SK-N-SH (cell line): ENCODE measurements around the gene PTPRD. TPM values are rescaled to one million over a fixed set of nuclear protein-coding genes. Genes with fewer than 3 reads are reported as not detected.
A peak's percentile ranks its signal among the peaks of the same experiment; 100 is the strongest.

Source experiments
- CTCF ChIA-PET: fragments of 300-600, 350-600 bp; formaldehyde crosslinking; extraction: SDS; loops from one replicate; lab custom pipeline; 2021; lab: Yijun Ruan, JAX
- POLR2A ChIA-PET: fragments of 350-600 bp; sonication (Branson Sonifier 250); formaldehyde crosslinking; extraction: SDS; loops from one replicate; lab custom pipeline; 2020; ENCODE audit warnings: antibody characterized with exemption, inconsistent platforms; lab: Yijun Ruan, JAX
- DNase-seq: peaks from one replicate; pipeline ENCODE4 v3.0.0; 2012
- H2AFZ ChIP-seq: fragments of 200-600 bp; sonication (generic); 2 replicates; pipeline ENCODE4 v1.8.1; 2016; ENCODE audit warnings: antibody characterized with exemption, mild to moderate bottlenecking, low read depth
- H3F3A ChIP-seq: fragments of 200-600 bp; sonication (generic); replicated peaks from 2 replicates; pipeline ENCODE3; 2016; ENCODE audit warnings: antibody characterized with exemption, mild to moderate bottlenecking; ENCODE audit not compliant: insufficient read depth
- H3K27ac ChIP-seq, 2 experiments: fragments of 200-500 bp in 1 of 2; fragments of 200-600 bp in 1 of 2; sonication (Bioruptor generic) in 1 of 2; sonication (generic), shearing (Covaris generic) in 1 of 2; 2 replicates each; pipeline versions ENCODE4 v1.5.1 to v1.6.1; 2014 to 2016; ENCODE audit warnings: low read depth in 2 of 2, inconsistent platforms in 1 of 2, low read length in 1 of 2, mild to moderate bottlenecking in 1 of 2, mixed read lengths in 1 of 2
- H3K27me3 ChIP-seq: fragments of 200-600 bp; sonication (generic), shearing (Covaris generic); 2 replicates; pipeline ENCODE4 v1.6.1; 2016; ENCODE audit warnings: mixed run types; ENCODE audit not compliant: insufficient read depth
- H3K36me3 ChIP-seq, 2 experiments: fragments of 200-500 bp in 1 of 2; fragments of 200-600 bp in 1 of 2; sonication (Bioruptor generic) in 1 of 2; sonication (generic) in 1 of 2; replicated peaks in 1 of 2; 2 replicates each; pipeline versions ENCODE3 to v1.5.1; 2014 to 2016; ENCODE audit warnings: low read length in 1 of 2, mild to moderate bottlenecking in 1 of 2; ENCODE audit not compliant: insufficient read depth in 2 of 2, control insufficient read depth in 1 of 2
- H3K4me1 ChIP-seq, 2 experiments: fragments of 200-500 bp in 1 of 2; fragments of 200-600 bp in 1 of 2; sonication (Bioruptor generic) in 1 of 2; sonication (generic), shearing (Covaris generic) in 1 of 2; 2 replicates each; pipeline versions ENCODE4 v1.5.1 to v1.6.1; 2014 to 2016; ENCODE audit warnings: low read depth in 1 of 2, low read length in 1 of 2, mixed run types in 1 of 2; ENCODE audit not compliant: insufficient read depth in 2 of 2, control insufficient read depth in 1 of 2
- H3K4me2 ChIP-seq: fragments of 200-600 bp; sonication (generic), shearing (Covaris generic); 2 replicates; pipeline ENCODE4 v1.6.1; 2017; ENCODE audit warnings: mixed run types
- H3K4me3 ChIP-seq, 2 experiments: fragments of 200-500 bp in 1 of 2; fragments of 200-600 bp in 1 of 2; sonication (Bioruptor generic) in 1 of 2; sonication (generic), shearing (Covaris generic) in 1 of 2; 2 replicates each; pipeline versions ENCODE4 v1.5.1 to v1.8.1; 2014 to 2016; ENCODE audit warnings: low read depth in 2 of 2, inconsistent platforms in 1 of 2, low read length in 1 of 2, mild to moderate bottlenecking in 1 of 2, mixed read lengths in 1 of 2, moderate library complexity in 1 of 2
- H3K79me2 ChIP-seq: fragments of 200-600 bp; sonication (generic); 2 replicates; pipeline ENCODE4 v1.8.1; 2017; ENCODE audit warnings: mild to moderate bottlenecking; ENCODE audit not compliant: insufficient read depth
- H3K9ac ChIP-seq: fragments of 200-600 bp; sonication (generic); 2 replicates; pipeline ENCODE4 v1.6.1; 2017; ENCODE audit warnings: mixed run types
- H3K9me2 ChIP-seq: fragments of 200-600 bp; sonication (generic); 2 replicates; pipeline ENCODE4 v1.6.1; 2017; ENCODE audit warnings: mixed run types
- H3K9me3 ChIP-seq: fragments of 200-600 bp; sonication (generic); 2 replicates; pipeline ENCODE4 v1.6.1; 2017; ENCODE audit warnings: mixed run types, mild to moderate bottlenecking, moderate library complexity
- H4K20me1 ChIP-seq: fragments of 200-600 bp; sonication (generic); 2 replicates; pipeline ENCODE4 v1.6.1; 2017; ENCODE audit warnings: mild to moderate bottlenecking, mixed run types; ENCODE audit not compliant: insufficient read depth
- FOXJ3 ChIP-seq: sonication (generic); formaldehyde crosslinking; IDR thresholded peaks from 2 replicates; pipeline ENCODE4 v1.5.1; 2020; ENCODE audit warnings: mild to moderate bottlenecking, missing genetic modification reagents
- FOXM1 ChIP-seq: IDR thresholded peaks from 2 replicates; pipeline ENCODE4 v1.4.0; 2012; ENCODE audit warnings: low read depth, mild to moderate bottlenecking
- JUND ChIP-seq: IDR thresholded peaks from 2 replicates; pipeline ENCODE4 v1.4.0; 2012
- RAD21 ChIP-seq: IDR thresholded peaks from 2 replicates; pipeline ENCODE4 v1.6.1; 2012; ENCODE audit warnings: mild to moderate bottlenecking, low read length
- RXRA ChIP-seq: IDR thresholded peaks from 2 replicates; pipeline ENCODE4 v1.4.0; 2012; ENCODE audit warnings: low read depth, mild to moderate bottlenecking, borderline replicate concordance
- SMC3 ChIP-seq: IDR thresholded peaks from 2 replicates; pipeline ENCODE4 v1.6.1; 2012; ENCODE audit warnings: low read depth, low read length, improper control_type of control experiment
- YY1 ChIP-seq: IDR thresholded peaks from 2 replicates; pipeline ENCODE4 v1.4.0; 2012; ENCODE audit warnings: low read depth, mild to moderate bottlenecking
- WGBS: methylation state at CpG from one replicate; pipeline ENCODE4 v1.1.6; 2017; ENCODE audit warnings: low lambda C conversion rate; 5-methylcytosine and 5-hydroxymethylcytosine counted together
- polyA plus RNA-seq, 3 experiments: library from polyadenylated mRNA; depleted of rRNA; stranded (reverse); fragments of >200 nt; gene quantifications; 2 replicates each; pipeline ENCODE4 v1.2.3, GENCODE V29; 2012
- TF ChIP-seq, protein P1 (sequence below): fragments of 200-600 bp; sonication (generic); IDR thresholded peaks from 2 replicates; pipeline ENCODE4 v1.6.1; 2017; ENCODE audit warnings: antibody characterized with exemption, mild to moderate bottlenecking, moderate library complexity
- TF ChIP-seq, protein P2 (sequence below): IDR thresholded peaks from 2 replicates; pipeline ENCODE4 v1.4.0; 2012; ENCODE audit warnings: low read depth, borderline replicate concordance
- TF ChIP-seq, protein P3 (sequence below): fragments of 150-350 bp; IDR thresholded peaks from 2 replicates; pipeline ENCODE4 v1.6.1; 2016; ENCODE audit warnings: mild to moderate bottlenecking, low read depth, low read length
- TF ChIP-seq, protein P4 (sequence below): IDR thresholded peaks from 2 replicates; pipeline ENCODE4; 2012
- TF ChIP-seq, protein P5 (sequence below): IDR thresholded peaks from 2 replicates; pipeline ENCODE4 v1.6.1; 2012; ENCODE audit warnings: mild to moderate bottlenecking, low read depth, low read length, moderate library complexity
- TF ChIP-seq, protein P6 (sequence below): IDR thresholded peaks from 2 replicates; pipeline ENCODE4 v1.4.0; 2012; ENCODE audit warnings: low read depth, borderline replicate concordance

PTPRD gene
- polyA plus RNA-seq, 1 of the 3 experiments (the other 2 are of a cell fraction): 0.15 TPM

DNA sequence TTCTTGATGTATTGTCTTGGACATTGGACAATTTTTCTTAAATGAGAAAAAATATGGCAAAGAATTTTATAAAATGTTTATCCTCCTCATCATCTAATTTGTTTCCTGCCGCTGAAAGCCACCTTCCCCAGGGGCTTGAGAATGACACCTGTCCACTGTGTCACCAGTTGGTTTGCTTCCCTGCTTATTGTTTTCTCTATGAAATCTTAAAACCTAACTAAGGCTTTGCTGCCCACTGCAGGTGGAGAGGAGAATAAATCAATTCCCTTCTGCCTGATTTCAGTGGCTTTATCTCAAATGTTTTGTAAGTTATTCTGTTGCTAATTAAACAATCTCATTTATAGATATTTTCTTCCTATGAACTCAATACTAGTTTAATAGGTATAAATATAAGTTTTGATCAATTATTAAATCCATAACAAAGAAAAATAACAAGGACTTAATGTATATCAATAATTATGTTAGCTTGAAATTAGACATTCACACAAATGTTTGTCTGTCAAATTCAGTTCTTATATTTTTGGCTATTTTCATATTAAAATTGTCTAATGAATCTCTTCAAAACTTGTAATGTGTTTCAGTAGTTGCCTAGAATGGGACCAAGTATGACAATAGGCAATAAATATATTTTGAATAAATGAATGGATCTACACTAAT, 822.5 kb downstream of the PTPRD start:
- Histone ChIP-seq H3K4me1 (no peaks in the 10 kb centered on the region; a peak in 1 of 4 replicates), H2AFZ (no peak overlapping the region)
- CTCF ChIA-PET: interaction anchor here (0.7 to 6.2 kb wide), 31 partner anchors 9 to 514 kb away, joined by 3 to 161 read pairs (median 4); no protein-coding TSS in a partner anchor
- TF ChIP-seq SMC3 (peak; percentile 72), FOXJ3 (no peak), JUND (no peak), YY1 (no peak), RAD21 (peak; percentile 89)
- TF ChIP-seq, protein P1, sequence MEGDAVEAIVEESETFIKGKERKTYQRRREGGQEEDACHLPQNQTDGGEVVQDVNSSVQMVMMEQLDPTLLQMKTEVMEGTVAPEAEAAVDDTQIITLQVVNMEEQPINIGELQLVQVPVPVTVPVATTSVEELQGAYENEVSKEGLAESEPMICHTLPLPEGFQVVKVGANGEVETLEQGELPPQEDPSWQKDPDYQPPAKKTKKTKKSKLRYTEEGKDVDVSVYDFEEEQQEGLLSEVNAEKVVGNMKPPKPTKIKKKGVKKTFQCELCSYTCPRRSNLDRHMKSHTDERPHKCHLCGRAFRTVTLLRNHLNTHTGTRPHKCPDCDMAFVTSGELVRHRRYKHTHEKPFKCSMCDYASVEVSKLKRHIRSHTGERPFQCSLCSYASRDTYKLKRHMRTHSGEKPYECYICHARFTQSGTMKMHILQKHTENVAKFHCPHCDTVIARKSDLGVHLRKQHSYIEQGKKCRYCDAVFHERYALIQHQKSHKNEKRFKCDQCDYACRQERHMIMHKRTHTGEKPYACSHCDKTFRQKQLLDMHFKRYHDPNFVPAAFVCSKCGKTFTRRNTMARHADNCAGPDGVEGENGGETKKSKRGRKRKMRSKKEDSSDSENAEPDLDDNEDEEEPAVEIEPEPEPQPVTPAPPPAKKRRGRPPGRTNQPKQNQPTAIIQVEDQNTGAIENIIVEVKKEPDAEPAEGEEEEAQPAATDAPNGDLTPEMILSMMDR: peak; percentile 78
- TF ChIP-seq, protein P2, sequence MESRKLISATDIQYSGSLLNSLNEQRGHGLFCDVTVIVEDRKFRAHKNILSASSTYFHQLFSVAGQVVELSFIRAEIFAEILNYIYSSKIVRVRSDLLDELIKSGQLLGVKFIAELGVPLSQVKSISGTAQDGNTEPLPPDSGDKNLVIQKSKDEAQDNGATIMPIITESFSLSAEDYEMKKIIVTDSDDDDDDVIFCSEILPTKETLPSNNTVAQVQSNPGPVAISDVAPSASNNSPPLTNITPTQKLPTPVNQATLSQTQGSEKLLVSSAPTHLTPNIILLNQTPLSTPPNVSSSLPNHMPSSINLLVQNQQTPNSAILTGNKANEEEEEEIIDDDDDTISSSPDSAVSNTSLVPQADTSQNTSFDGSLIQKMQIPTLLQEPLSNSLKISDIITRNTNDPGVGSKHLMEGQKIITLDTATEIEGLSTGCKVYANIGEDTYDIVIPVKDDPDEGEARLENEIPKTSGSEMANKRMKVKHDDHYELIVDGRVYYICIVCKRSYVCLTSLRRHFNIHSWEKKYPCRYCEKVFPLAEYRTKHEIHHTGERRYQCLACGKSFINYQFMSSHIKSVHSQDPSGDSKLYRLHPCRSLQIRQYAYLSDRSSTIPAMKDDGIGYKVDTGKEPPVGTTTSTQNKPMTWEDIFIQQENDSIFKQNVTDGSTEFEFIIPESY: no peak
- TF ChIP-seq, protein P3, sequence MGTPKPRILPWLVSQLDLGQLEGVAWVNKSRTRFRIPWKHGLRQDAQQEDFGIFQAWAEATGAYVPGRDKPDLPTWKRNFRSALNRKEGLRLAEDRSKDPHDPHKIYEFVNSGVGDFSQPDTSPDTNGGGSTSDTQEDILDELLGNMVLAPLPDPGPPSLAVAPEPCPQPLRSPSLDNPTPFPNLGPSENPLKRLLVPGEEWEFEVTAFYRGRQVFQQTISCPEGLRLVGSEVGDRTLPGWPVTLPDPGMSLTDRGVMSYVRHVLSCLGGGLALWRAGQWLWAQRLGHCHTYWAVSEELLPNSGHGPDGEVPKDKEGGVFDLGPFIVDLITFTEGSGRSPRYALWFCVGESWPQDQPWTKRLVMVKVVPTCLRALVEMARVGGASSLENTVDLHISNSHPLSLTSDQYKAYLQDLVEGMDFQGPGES: no peak
- TF ChIP-seq, protein P4, sequence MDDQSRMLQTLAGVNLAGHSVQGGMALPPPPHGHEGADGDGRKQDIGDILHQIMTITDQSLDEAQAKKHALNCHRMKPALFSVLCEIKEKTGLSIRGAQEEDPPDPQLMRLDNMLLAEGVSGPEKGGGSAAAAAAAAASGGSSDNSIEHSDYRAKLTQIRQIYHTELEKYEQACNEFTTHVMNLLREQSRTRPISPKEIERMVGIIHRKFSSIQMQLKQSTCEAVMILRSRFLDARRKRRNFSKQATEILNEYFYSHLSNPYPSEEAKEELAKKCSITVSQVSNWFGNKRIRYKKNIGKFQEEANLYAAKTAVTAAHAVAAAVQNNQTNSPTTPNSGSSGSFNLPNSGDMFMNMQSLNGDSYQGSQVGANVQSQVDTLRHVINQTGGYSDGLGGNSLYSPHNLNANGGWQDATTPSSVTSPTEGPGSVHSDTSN: no peak
- TF ChIP-seq, all 33 proteins: peak for 3
- POLR2A ChIA-PET: no interaction called here
- Histone ChIP-seq H3K9me2 (no peaks in the 10 kb centered on the region), H3K36me3 (no peaks in the 10 kb centered on the region), H3K79me2 (no peaks in the 10 kb centered on the region), H4K20me1 (no peaks in the 10 kb centered on the region), H3K4me3 (peak overlapping the region in 1 of 2 experiments; percentile 37; a peak in 1 of 4 replicates), H3K9ac (no peak overlapping the region), H3K27me3 (no peaks in the 10 kb centered on the region), H3K27ac (no peak overlapping the region), H3K4me2 (no peak overlapping the region), H3K9me3 (no peaks in the 10 kb centered on the region), H3F3A (no peaks in the 10 kb centered on the region)
- 0% methylated on average over 1 of the region's 1 CpG for whole genome bisulfite sequencing
- peak; percentile 43 for DNase-seq

DNA sequence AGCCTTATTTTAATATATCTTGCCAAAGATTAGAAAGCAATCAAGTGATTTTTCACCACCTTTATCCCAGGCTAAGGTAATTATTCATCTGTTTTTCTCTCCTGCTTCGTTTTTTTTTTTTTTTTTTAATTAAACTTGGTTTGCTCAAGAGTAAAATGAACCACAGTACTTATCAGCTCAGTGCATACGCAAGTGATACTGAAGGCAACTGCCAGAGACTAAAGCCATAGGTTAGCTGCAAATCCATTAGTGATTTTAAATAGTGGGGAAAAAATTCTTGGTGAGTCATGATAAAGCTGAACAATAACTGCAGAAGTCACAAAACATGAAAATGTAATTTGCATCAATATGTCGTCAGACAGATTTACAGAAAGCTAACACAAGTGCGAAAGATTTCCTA, 829.1 kb downstream of the PTPRD start:
- no peaks in the 10 kb centered on the region for H3K4me1 ChIP-seq
- no peaks in the 10 kb centered on the region for H3K27me3 ChIP-seq
- no peaks in the 10 kb centered on the region for H3K36me3 ChIP-seq
- DNase-seq: no peak
- no peaks in the 10 kb centered on the region for H3K9me3 ChIP-seq
- WGBS: 54% methylated on average over 4 of the region's 4 CpGs
- no peaks in the 10 kb centered on the region for H3F3A ChIP-seq
- TF ChIP-seq, protein P5, sequence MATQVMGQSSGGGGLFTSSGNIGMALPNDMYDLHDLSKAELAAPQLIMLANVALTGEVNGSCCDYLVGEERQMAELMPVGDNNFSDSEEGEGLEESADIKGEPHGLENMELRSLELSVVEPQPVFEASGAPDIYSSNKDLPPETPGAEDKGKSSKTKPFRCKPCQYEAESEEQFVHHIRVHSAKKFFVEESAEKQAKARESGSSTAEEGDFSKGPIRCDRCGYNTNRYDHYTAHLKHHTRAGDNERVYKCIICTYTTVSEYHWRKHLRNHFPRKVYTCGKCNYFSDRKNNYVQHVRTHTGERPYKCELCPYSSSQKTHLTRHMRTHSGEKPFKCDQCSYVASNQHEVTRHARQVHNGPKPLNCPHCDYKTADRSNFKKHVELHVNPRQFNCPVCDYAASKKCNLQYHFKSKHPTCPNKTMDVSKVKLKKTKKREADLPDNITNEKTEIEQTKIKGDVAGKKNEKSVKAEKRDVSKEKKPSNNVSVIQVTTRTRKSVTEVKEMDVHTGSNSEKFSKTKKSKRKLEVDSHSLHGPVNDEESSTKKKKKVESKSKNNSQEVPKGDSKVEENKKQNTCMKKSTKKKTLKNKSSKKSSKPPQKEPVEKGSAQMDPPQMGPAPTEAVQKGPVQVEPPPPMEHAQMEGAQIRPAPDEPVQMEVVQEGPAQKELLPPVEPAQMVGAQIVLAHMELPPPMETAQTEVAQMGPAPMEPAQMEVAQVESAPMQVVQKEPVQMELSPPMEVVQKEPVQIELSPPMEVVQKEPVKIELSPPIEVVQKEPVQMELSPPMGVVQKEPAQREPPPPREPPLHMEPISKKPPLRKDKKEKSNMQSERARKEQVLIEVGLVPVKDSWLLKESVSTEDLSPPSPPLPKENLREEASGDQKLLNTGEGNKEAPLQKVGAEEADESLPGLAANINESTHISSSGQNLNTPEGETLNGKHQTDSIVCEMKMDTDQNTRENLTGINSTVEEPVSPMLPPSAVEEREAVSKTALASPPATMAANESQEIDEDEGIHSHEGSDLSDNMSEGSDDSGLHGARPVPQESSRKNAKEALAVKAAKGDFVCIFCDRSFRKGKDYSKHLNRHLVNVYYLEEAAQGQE: no peak
- TF ChIP-seq RAD21 (no peak), RXRA (no peak), FOXM1 (no peak)
- TF ChIP-seq, protein P6, sequence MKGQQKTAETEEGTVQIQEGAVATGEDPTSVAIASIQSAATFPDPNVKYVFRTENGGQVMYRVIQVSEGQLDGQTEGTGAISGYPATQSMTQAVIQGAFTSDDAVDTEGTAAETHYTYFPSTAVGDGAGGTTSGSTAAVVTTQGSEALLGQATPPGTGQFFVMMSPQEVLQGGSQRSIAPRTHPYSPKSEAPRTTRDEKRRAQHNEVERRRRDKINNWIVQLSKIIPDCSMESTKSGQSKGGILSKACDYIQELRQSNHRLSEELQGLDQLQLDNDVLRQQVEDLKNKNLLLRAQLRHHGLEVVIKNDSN: no peak
- H4K20me1 ChIP-seq: no peaks in the 10 kb centered on the region
- no peaks in the 10 kb centered on the region for H3K9me2 ChIP-seq
- H3K27ac ChIP-seq: no peak overlapping the region
- ChIA-PET CTCF (interaction anchor here (1.0 to 4.1 kb wide), 4 partner anchors 8 to 177 kb away, joined by 3 to 32 read pairs (median 4); no protein-coding TSS in a partner anchor), POLR2A (no interaction called here)
- H2AFZ ChIP-seq: no peak overlapping the region
- no peak overlapping the region for H3K4me2 ChIP-seq
- H3K79me2 ChIP-seq: no peaks in the 10 kb centered on the region
- H3K9ac ChIP-seq: no peak overlapping the region
- H3K4me3 ChIP-seq: no peak overlapping the region
